HG03460 (cell line): ENCODE results near the gene DAP3.

Experiments
- ATAC-seq: cut with Tn5 transposase; IDR thresholded peaks from one replicate; pipeline ENCODE4 v1.9.1; 2021; ENCODE audit not compliant: unreplicated experiment

DAP3 gene

DNA sequence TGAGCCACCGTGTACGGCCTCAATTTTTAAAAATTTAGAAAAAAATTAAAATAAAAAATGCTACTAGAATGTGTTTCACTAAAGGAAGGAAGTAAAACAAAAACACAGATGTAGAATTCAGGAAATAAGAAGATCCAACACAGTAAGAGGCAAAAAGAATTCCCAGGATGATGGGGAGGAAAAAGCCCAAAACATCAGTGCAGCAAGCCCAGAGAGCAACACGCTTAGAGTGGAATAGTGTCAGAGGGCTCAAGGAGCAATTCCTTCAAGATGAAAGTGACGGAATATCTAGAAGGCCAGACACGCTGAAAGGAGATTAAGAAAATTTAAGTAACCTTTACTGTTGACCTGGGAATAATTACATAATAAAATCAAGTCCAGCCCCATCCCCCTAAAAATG lies 80.4 kb downstream of the DAP3 start:
- no peak for ATAC-seq

DNA sequence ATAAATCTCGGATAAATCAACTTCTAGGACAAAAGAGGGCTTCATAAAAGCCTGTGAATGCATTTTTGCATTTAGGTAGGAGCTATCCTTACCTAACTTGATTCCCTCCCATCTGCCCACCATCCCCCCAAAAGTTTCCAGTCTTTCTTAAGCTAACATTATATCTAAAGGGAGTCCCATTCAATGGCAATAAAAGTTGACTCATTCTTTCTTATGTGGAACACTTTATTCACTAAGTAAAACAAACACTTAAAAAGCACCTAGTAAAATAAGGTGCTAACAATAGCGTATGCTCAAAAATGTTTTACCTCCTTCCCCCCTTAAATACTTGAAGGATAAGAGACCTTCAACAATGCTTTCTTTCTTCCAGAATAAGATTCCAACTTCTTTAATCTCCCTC lies 84.3 kb downstream of the DAP3 start:
- ATAC-seq: no peak

DNA sequence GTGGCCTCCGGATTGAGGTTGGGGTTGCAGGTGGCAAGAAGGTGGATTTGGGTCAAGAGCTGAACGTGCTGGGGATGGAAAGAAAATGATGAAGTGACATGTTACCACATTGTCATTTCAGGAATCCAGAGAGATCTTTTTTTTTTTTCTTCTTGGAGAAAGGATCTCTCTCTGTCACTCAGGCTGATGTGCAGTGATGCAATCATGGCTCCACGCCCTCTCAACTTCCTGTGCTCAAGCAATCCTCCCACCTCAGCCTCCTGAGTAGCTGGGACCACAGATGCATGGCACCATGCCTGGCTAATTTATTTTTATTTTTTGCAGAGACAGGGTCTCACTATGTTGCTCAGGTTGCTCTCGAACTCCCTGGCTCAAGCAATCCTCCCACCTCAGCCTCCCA lies 87.5 kb downstream of the DAP3 start:
- ATAC-seq: no peak

DNA sequence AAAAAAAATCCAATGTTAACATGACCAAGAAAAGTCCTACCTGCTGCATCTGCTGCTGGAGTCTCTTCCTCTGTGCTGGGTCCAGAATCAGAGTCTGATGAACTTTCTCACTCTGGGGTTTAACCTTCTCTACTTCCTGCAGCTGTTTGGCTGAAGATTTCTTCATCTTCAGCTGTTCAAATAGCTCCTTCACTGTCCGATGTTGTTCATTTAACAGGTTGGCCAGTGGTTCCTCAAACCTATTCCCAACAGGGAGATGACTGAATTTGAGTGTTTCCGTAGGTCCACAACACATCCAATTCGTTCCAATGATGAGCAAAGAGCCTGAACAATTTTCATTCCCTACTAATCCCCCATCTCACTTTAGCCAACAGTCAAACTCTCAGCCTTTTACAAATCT lies 88.7 kb downstream of the DAP3 start:
- ATAC-seq: no peak
